Subcutaneous abdominal adipose tissue (tissue), 5 donors: Measurements from ENCODE around the gene MIOX.

ENCODE experiments used
- H3K27ac ChIP-seq: one replicate; pipeline ENCODE4 v1.7.0; 2013; ENCODE audit warnings: low read depth, mild to moderate bottlenecking, inconsistent platforms, low read length, moderate library complexity
- H3K27me3 ChIP-seq, 5 donors: one replicate each; pipeline ENCODE4 v1.7.0; 2013; ENCODE audit warnings: low read length in 5 of 5, inconsistent platforms in 1 of 5; ENCODE audit not compliant: control insufficient read depth in 5 of 5, insufficient read depth in 4 of 5
- H3K36me3 ChIP-seq, 5 donors: one replicate each; pipeline ENCODE4 v1.7.0; 2013; ENCODE audit warnings: low read length in 5 of 5; ENCODE audit not compliant: control insufficient read depth in 5 of 5, insufficient read depth in 5 of 5
- H3K4me1 ChIP-seq, 5 donors: one replicate each; pipeline ENCODE4 v1.7.0; 2013; ENCODE audit warnings: low read length in 5 of 5, mild to moderate bottlenecking in 3 of 5, moderate library complexity in 1 of 5; ENCODE audit not compliant: control insufficient read depth in 5 of 5, insufficient read depth in 5 of 5
- H3K4me3 ChIP-seq, 5 donors: one replicate each; pipeline ENCODE4 v1.7.0; 2013; ENCODE audit warnings: low read length in 5 of 5, low read depth in 1 of 5
- H3K9ac ChIP-seq, 5 donors: one replicate each; pipeline ENCODE4 v1.7.0; 2013; ENCODE audit warnings: low read length in 5 of 5, mild to moderate bottlenecking in 4 of 5, moderate library complexity in 3 of 5
- H3K9me3 ChIP-seq, 5 donors: one replicate each; pipeline ENCODE4 v1.7.0; 2013; ENCODE audit warnings: low read length in 5 of 5; ENCODE audit not compliant: control insufficient read depth in 5 of 5
- donor health status: healthy.
- donor health status: healthy.
- donor health status: healthy.
- donor health status: healthy.
- donor health status: healthy.

Gene MIOX

GRCh38 chr22:50443801-50444625 is 42.6 kb upstream of the MIOX start:
- peaks cover 0 to 83% (median 67%) of the 10 kb centered on the region in 5 donors for H3K36me3 ChIP-seq

GRCh38 chr22:50444663-50445062 is 42.0 kb upstream of the MIOX start:
- H3K4me1 ChIP-seq = peaks cover 0 to 6% (median 5%) of the 10 kb centered on the region in 5 donors
- H3K27me3 ChIP-seq = no peaks in the 10 kb centered on the region
- H3K4me3 ChIP-seq = no peak overlapping the region
- H3K9ac ChIP-seq = no peak overlapping the region
- no peaks in the 10 kb centered on the region for H3K9me3 ChIP-seq
- H3K36me3 ChIP-seq = peaks cover 0 to 79% (median 60%) of the 10 kb centered on the region in 5 donors
- H3K27ac ChIP-seq = no peak overlapping the region

More at GRCh38 chr22:50443801-50444625, 42.6 kb upstream of the MIOX start:
- no peak overlapping the region for H3K9ac ChIP-seq
- no peaks in the 10 kb centered on the region for H3K27me3 ChIP-seq
- no peak overlapping the region for H3K4me3 ChIP-seq
- peaks cover 0 to 6% (median 5%) of the 10 kb centered on the region in 5 donors for H3K4me1 ChIP-seq
- no peak overlapping the region for H3K27ac ChIP-seq
- H3K9me3 ChIP-seq = no peaks in the 10 kb centered on the region

GRCh38 chr22:50445071-50445879 is 41.4 kb upstream of the MIOX start:
- no peak overlapping the region for H3K9ac ChIP-seq

GRCh38 chr22:50445880-50446707 is 40.6 kb upstream of the MIOX start:
- Histone ChIP-seq H3K36me3 (peaks cover 0 to 77% (median 52%) of the 10 kb centered on the region in 5 donors), H3K4me1 (peaks cover 0 to 7% (median 5%) of the 10 kb centered on the region in 5 donors), H3K27ac (no peak overlapping the region), H3K9ac (no peak overlapping the region), H3K9me3 (no peaks in the 10 kb centered on the region), H3K27me3 (no peaks in the 10 kb centered on the region), H3K4me3 (no peak overlapping the region)

More at GRCh38 chr22:50445071-50445879, 41.4 kb upstream of the MIOX start:
- Histone ChIP-seq H3K27me3 (no peaks in the 10 kb centered on the region), H3K36me3 (peaks cover 0 to 77% (median 57%) of the 10 kb centered on the region in 5 donors), H3K27ac (no peak overlapping the region), H3K4me3 (no peak overlapping the region), H3K9me3 (no peaks in the 10 kb centered on the region), H3K4me1 (peaks cover 0 to 7% (median 5%) of the 10 kb centered on the region in 5 donors)

GRCh38 chr22:50446708-50447575 is 39.7 kb upstream of the MIOX start:
- Histone ChIP-seq H3K36me3 (peaks cover 0 to 75% (median 49%) of the 10 kb centered on the region in 5 donors), H3K4me1 (peaks cover 0 to 7% (median 5%) of the 10 kb centered on the region in 5 donors), H3K9me3 (no peaks in the 10 kb centered on the region), H3K27ac (no peak overlapping the region), H3K9ac (no peak overlapping the region), H3K27me3 (no peaks in the 10 kb centered on the region), H3K4me3 (no peak overlapping the region)

GRCh38 chr22:50447576-50448551 is 38.8 kb upstream of the MIOX start:
- Histone ChIP-seq H3K9ac (no peak overlapping the region), H3K36me3 (peaks cover 0 to 72% (median 49%) of the 10 kb centered on the region in 5 donors), H3K27me3 (no peaks in the 10 kb centered on the region), H3K4me3 (no peak overlapping the region), H3K9me3 (no peaks in the 10 kb centered on the region), H3K27ac (no peak overlapping the region), H3K4me1 (peaks cover 0 to 7% (median 5%) of the 10 kb centered on the region in 5 donors)

- peaks cover 0 to 79% (median 63%) of the 10 kb centered on the region in 5 donors for H3K36me3 ChIP-seq
- H3K27ac ChIP-seq = no peak overlapping the region
- no peaks in the 10 kb centered on the region for H3K27me3 ChIP-seq
- no peak overlapping the region for H3K9ac ChIP-seq
- H3K4me3 ChIP-seq = no peak overlapping the region
- no peaks in the 10 kb centered on the region for H3K9me3 ChIP-seq
- peaks cover 0 to 2% (median 0%) of the 10 kb centered on the region in 5 donors for H3K4me1 ChIP-seq
Observed at GRCh38 chr22:50452649-50453048, 34.0 kb upstream of the MIOX start.

- H3K4me3 ChIP-seq = no peak overlapping the region
- peaks cover 0 to 2% (median 0%) of the 10 kb centered on the region in 5 donors for H3K4me1 ChIP-seq
- H3K36me3 ChIP-seq = peaks cover 0 to 81% (median 70%) of the 10 kb centered on the region in 5 donors
- no peak overlapping the region for H3K27ac ChIP-seq
- H3K9me3 ChIP-seq = no peaks in the 10 kb centered on the region
- no peaks in the 10 kb centered on the region for H3K27me3 ChIP-seq
- no peak overlapping the region for H3K9ac ChIP-seq
Observed at GRCh38 chr22:50454556-50455075, 32.0 kb upstream of the MIOX start.
